Panc1 (cell line): ENCODE results near the gene NPL.

Experiments used
- POLR2AphosphoS5 ChIP-seq: IDR thresholded peaks from 2 replicates; pipeline ENCODE4 v1.6.1; 2012; ENCODE audit warnings: mild to moderate bottlenecking, low read depth, low read length, moderate library complexity
- SIN3A ChIP-seq: IDR thresholded peaks from 2 replicates; pipeline ENCODE4 v1.6.1; 2012; ENCODE audit warnings: low read depth, mild to moderate bottlenecking, low read length, moderate library complexity, borderline replicate concordance; ENCODE audit not compliant: insufficient read depth
- TCF7L2 ChIP-seq: IDR thresholded peaks from 2 replicates; pipeline ENCODE4 v1.6.1; 2011; ENCODE audit warnings: mild to moderate bottlenecking, low read depth, low read length, inconsistent platforms
- TF ChIP-seq, protein P1 (sequence below): fragments of 450-650 bp; IDR thresholded peaks from 2 replicates; pipeline ENCODE4 v1.5.1; 2017; ENCODE audit warnings: mild to moderate bottlenecking

DNA sequence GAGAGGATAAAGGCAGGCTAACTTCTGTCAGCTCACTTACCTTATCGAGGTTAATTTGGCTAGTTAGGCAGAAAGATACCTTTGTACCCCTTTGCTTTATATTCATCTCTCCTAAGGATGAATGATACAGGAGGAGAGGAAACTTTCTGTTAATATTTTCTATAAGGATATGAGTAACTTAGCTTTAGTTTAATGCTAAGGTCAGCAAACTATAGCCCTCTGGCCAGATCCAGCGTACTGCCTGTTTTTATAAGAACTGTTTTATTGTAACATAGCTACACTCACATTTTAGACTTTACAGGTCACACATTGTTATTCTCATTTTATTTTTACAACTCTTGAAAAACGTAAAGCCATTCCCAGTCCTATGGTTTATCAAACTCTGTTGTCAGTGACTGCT lies 67.6 kb downstream of the NPL start:
- TF ChIP-seq POLR2AphosphoS5 = no peak
- TF ChIP-seq, protein P1, sequence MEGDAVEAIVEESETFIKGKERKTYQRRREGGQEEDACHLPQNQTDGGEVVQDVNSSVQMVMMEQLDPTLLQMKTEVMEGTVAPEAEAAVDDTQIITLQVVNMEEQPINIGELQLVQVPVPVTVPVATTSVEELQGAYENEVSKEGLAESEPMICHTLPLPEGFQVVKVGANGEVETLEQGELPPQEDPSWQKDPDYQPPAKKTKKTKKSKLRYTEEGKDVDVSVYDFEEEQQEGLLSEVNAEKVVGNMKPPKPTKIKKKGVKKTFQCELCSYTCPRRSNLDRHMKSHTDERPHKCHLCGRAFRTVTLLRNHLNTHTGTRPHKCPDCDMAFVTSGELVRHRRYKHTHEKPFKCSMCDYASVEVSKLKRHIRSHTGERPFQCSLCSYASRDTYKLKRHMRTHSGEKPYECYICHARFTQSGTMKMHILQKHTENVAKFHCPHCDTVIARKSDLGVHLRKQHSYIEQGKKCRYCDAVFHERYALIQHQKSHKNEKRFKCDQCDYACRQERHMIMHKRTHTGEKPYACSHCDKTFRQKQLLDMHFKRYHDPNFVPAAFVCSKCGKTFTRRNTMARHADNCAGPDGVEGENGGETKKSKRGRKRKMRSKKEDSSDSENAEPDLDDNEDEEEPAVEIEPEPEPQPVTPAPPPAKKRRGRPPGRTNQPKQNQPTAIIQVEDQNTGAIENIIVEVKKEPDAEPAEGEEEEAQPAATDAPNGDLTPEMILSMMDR = no peak
- TF ChIP-seq TCF7L2 = no peak
- no peak for TF ChIP-seq SIN3A
